ENCODE results near the gene TREM2.
"Not testable (repeated sequence)": the region's sequence is repeated elsewhere in the genome, so short reads cannot be mapped to it uniquely, and the experiment has no call there.

Gene TREM2

GRCh38 chr6:41153992-41154625 lies 8.8 kb downstream of the TREM2 start, which contains the start of gene TREML1:
Gene TREML1 (minus strand): TSS chr6:41154347. CDS start chr6:41154288, 59 bp downstream.
- DNase-seq: no peak

- no peak for DNase-seq
These were observed 9.5 kb downstream of the TREM2 start for GRCh38 chr6:41153451-41153850.

- DNase-seq: no peak
These were observed 12.2 kb downstream of the TREM2 start for GRCh38 chr6:41150671-41151070.

GRCh38 chr6:41147917-41148316 lies 15.0 kb downstream of the TREM2 start:
- no peak for DNase-seq

- DNase-seq: no peak
These were observed 26.0 kb downstream of the TREM2 start for GRCh38 chr6:41136911-41137310.

GRCh38 chr6:41135062-41135832 lies 27.7 kb downstream of the TREM2 start:
- DNase-seq: no peak

- DNase-seq: no peak
These were observed 30.7 kb downstream of the TREM2 start for GRCh38 chr6:41132254-41132653.

GRCh38 chr6:41125282-41125681 lies 37.6 kb downstream of the TREM2 start:
- DNase-seq: no peak

- no peak for DNase-seq
These were observed 40.0 kb downstream of the TREM2 start for GRCh38 chr6:41122918-41123317.

GRCh38 chr6:41122373-41122772 lies 40.5 kb downstream of the TREM2 start:
- no peak for DNase-seq

- no peak for DNase-seq
These were observed 42.9 kb downstream of the TREM2 start for GRCh38 chr6:41120058-41120457.

GRCh38 chr6:41119508-41119907 lies 43.4 kb downstream of the TREM2 start:
- DNase-seq: no peak

GRCh38 chr6:41115027-41115426 lies 47.9 kb downstream of the TREM2 start:
- not testable (repeated sequence) for DNase-seq

GRCh38 chr6:41111017-41111416 lies 51.9 kb downstream of the TREM2 start:
- DNase-seq: no peak
